GM12892 (cell line): ENCODE results near the gene PTPRK.

Source experiments
- POLR2A ChIP-seq: IDR thresholded peaks from 2 replicates; pipeline ENCODE4 v1.6.1; 2011; ENCODE audit warnings: low read depth, low read length, control low read depth
- POLR2AphosphoS5 ChIP-seq: IDR thresholded peaks from 2 replicates; pipeline ENCODE4 v1.6.1; 2011; ENCODE audit warnings: low read depth, low read length, control low read depth

DNA sequence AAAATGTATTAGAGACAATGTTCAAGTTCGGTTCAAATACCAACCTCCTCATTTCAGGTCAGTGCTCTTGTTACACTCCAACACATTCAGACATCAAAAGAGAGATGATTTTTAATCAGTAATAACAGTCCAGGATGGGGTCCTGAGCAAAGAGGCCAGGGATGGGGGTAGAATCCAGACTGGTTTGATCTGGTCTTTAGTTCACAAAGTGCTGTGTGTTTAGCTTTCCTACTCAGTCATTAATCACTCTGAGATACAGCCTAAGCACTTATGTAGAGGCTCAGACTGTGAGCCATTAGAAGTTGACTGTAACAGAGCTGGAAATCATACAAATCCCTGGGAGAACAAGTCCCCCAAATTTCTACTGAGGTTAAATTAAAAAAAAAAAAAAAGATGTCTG lies 241.6 kb downstream of the PTPRK start:
- no peak for TF ChIP-seq POLR2A
- no peak for TF ChIP-seq POLR2AphosphoS5
